Umbilical cord (tissue), 2 donors: ENCODE data around the gene LRIT2. TPM values are rescaled to one million over a fixed set of nuclear protein-coding genes. Genes with fewer than 3 reads are reported as not detected.
"Not testable (repeated sequence)": the region's sequence is repeated elsewhere in the genome, so short reads cannot be mapped to it uniquely, and the experiment has no call there.

Experiments used
- DNase-seq: peaks from one replicate; pipeline ENCODE4 v3.0.0-alpha.2; 2015; ENCODE audit warnings: low spot score
- total RNA-seq: library from RNA; depleted of rRNA; stranded (reverse); fragments of >200 nt; gene quantifications from one replicate; pipeline ENCODE4 v1.2.3, GENCODE V29; 2014; ENCODE audit warnings: low replicate concordance; ENCODE audit not compliant: insufficient read depth

Gene LRIT2
- total RNA-seq, 1 donor from 2014 or later: 1.7 TPM

DNA sequence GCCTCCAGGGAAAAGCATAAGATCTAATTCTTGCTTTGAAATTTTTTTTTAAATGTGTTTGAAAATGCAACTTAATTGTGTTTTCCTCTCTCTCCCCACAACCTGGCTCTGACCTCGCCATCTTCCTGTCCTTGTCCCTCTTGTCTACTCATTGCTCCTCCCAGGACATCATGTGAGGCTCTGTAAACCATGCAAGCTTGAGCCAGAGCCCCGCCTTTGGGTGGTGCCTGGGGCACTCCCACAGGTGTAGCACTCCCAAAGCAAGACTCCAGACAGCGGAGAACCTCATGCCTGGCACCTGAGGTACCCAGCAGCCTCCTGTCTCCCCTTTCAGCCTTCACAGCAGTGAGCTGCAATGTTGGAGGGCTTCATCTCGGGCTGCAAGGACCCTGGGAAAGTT lies 40.8 kb downstream of the LRIT2 start:
- no peak for DNase-seq

DNA sequence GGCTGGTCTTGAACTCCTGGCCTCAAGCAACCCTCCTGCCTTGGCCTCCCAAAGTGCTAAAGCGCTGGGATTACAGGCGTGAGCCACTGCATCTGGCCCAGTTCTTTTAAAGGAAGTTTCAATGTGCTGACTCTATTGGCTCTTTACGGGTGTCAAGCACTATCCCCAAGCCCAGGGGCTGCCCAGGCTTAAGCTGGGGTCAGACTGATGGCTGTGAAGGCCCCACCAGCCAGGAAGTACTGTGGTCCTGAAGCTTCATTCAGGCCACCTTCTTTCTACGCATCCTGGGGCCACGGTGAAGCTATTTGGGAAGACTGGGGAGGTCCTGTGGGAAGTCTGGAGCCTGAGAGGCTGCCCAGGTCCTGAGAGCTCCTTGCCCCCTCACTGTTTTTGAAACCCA lies 43.7 kb downstream of the LRIT2 start:
- DNase-seq: no peak

DNA sequence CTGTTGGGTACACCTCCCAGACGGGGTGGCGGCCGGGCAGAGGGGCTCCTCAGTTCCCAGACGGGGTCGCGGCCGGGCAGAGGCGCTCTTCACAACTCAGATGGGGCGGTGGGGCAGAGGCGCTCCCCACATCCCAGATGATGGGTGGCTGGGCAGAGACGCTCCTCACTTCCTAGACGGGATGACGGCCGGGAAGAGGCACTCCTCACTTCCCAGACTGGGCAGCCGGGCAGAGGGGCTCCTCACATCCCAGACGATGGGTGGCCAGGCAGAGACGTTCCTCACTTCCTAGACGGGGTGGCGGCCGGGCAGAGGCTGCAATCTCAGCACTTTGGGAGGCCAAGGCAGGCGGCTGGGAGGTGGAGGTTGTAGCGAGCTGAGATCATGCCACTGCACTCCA lies 45.0 kb downstream of the LRIT2 start:
- DNase-seq: not testable (repeated sequence)

DNA sequence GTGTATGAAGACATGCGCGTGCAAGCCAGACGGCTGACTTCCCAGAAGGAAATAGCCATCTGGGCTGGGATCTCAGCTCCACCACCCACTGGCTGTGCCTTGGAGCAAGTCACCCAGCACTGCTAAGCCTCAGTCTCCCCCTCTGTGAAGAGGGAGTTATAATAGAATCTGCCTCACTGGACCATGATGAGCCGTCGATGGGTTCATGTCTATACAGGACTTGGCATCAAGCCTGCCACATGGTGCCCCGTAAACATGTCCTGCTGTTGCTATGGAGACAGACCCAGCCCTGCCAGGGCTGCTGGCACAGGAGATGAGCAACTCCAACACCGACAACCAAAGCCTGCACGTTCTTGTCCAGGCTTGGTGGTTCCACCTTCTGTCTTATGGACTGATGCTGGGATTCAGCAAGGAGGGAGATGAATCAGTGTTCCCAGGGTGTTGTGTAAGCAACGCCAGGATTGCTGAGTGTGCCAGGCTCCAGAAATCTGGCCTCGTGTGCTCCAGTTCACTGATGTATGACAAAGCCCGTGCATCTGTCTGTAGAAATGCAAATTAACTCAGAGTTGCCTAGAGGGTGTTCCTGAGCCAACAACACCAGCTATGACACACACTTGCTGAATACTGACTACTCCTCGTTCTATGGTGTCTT lies 46.2 kb downstream of the LRIT2 start:
- peak; percentile 20 for DNase-seq

DNA sequence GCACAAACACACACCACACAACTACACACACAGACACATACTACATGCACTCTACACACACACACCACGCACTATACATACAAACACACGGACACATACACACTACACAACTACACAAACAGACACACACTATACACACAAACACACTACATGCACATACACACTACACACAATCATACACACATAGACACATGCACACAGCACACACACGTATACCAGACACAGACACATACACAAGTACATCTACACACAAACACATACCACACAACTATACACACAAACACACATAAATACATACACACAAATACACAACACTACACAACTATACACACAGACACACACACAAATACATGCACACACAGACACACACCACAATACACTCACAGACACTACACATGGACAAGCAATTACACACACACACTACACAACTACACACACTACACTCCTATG lies 47.2 kb downstream of the LRIT2 start:
- DNase-seq: no peak

DNA sequence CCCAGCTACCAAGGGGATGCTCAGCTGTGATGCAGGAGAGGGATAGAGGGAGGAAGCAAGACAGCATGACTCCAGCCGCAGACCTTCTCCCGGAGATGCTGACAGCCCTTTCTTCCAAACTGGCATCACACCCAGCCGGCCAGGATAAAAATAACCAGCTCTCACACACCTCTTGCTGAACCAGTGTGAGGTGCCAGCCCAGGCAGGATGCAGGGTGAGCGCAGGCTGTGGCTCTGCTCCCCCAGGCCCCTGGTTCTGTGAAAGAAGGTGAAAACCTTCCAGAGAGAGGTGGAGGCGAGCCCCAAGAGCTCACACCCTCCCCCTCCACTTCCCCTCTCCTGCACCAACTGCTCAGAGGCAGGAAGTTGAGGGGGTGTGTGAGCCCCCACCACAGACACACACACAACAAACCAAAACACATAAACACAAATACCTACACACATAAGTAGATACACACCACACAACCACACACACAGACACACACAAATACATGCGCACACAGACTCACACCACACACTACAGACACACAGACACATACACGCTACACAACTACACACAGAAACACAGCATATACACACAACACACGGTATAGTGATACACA lies 47.7 kb downstream of the LRIT2 start:
- DNase-seq: no peak

DNA sequence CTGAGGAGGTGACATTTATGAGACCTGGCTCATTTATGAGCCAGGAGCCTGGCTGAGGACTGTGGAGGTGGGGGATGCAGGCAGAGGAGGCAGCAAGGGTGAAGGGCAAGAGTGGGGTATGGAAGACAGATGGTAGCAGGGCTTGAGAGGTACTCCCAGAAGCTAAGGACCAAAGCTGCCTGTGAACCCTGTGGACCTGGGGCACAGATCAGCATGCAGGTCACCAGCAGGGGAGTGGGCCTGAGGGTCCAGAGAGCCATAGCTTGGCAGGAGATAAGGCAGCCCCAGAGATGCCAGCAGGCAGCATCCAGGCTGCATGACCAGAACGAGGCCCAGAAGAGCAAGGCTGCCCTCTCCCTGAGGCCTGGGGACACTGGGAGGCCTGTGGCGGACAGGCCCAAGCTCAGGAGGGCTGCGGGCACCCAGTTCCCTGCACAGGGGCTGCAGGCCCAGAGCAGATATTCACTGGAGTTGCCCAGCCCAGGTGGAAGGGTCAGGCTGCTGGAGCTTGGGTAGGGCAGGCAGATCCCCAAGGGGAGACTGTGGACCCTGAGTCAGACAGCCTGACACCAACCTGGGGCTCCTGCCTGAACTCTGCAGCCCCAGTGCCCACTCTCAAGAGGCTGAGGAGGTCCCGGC lies 48.4 kb downstream of the LRIT2 start:
- no peak for DNase-seq

DNA sequence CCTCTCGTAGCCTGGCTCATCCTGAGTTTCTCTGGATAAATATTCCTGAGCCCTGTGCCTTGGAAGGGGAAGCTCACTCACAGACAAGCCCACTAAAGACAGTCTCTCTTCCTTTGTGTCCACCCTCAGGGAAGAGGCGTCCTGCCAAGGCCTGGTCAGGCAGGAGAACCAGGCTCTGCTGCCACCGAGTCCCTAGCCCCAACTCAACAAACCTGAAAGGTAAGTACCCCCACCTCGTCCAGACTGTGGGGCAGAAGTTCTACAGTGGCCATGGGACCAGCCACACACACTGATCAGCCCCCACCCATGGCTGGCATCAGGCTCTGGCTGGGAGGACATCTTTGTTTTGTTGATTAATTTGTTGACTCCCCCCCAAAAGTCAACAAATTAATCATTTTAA lies 49.0 kb downstream of the LRIT2 start:
- no peak for DNase-seq

DNA sequence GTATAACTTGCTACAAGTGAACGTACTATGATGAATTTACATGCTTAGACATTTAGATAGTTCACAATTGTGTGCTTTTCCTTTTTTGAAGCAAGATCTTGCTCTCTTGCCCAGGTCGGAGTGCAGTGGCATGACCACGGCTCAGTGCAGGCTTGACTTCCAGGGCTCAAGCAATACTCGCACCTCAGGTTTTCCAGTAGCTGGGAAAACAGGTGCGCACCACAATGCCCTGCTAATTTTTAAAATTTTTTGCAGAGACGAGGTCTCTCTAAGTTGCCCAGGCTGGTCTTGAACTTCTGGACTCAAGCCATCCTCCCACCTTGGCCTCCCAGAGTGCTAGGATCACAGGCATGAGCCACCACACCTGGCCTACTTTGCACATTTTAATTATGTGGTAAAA lies 49.9 kb downstream of the LRIT2 start:
- DNase-seq: no peak

DNA sequence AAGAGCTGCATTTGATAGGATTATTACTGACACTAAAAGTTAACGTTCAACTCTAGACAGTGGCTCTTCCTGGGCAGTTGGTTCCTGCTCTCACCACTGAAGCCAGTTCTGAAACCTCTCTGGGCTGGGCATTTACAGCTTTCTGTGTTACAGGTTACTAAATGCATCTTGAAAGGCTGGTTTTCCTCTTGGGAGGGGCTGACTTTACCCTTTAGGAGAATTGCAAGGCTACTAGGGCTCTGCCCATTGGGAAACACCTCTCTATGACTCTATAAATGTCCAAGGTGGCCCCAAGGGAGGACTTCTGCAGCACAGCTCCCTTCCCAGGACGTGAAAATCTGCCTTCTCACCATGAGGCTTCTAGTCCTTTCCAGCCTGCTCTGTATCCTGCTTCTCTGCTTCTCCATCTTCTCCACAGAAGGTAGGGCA lies 51.8 kb downstream of the LRIT2 start, which contains the start of gene GPR15LG:
Gene GPR15LG, plus strand, starts transcription at position 301 of the 429 bp plus-strand sequence. Its CDS starts 51 bp downstream, at position 352.
- no peak for DNase-seq

DNA sequence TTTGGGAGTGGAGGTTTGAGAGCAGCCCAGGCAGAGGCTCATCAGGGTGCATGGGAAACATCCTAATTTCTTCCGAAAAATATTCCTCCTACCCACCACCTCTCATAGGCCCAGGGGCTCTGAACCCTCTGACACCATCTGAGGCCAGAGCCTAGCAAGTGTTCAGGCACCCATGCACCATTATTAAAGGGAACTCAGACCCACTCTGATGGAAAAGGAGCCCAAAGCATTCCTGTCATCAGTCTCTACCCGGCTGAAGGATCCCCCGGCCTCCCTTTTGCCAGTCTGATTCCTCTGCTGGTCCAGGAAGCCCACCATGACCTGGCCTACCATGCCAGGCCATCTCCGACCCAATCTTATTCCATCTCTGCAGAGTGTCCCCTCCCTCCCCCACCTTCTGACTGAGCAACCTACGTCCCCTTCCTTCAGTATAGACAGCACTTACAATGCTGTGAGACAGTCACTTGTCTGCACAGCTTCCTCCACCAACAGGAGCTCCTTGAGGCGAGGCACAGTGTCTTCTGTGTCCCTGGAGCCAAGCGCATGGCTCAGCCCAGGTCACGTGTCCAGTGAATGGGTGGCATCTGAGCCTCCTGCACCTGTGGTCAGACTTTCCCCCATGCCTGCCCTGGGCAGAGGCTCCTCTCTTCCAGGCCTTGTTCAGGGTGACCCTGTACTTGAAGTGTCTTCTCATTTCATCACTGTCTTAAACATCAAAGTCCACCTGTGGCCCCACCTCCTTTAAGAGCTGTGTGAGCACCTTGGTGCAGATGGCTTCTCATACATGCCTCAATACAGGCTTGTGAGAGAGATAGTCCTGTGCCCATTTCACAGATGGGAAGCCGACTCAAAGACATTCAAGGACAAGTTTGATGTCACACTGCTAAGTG lies 52.6 kb downstream of the LRIT2 start:
- no peak for DNase-seq

DNA sequence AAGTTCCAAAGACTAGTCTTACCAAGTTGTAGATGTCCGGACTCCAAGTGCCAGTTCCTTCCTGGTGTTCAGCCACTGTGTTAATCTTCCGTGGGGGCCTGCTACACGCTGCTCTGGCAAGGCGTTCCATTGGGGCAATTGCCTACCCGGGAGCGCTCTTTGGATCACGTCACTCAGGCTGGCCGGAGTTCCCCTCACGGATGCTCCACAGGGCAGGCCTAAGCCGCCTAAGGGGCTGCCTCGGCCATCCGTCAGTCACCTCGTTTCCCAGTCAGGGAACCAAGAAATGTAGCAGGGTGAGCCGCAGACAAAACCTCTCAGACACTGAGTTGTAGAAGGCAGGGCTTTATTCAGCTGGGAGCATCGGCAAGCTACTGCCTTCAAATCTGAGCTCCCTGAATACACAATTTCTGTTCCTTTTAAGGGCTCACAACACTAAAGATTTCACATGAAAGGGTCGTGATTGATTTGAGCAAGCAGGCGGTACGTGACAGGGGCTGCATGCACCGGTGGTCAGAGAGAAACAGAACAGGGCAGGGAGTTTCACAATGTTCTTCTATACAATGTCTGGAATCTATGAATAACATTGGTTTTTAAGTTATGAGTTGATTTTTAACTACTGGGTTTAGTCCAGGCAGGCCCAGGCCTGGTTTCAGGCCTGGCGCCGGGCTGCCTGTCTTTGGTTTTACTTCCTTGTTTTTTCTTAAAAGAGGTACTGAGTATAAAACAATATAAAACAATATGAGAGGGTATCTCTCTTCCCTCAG lies 53.5 kb downstream of the LRIT2 start:
- peak; percentile 15 for DNase-seq

DNA sequence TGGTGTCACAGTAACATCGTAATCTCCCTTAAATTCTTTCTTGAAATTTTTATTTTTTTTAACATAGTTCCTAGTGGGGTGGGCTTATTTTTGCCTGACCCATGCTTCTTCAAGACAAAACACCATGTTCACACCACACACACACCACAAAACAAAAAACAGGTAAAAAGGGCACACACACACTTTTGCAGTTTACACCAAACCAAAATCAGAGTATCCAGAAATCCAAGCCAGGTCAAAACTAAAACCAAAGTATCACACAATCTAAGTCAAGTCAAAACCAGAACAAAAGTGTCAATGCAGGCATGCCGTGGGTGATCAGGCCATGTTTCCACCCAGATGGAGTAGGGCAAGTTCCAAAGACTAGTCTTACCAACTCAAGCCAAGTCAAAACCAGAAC lies 54.1 kb downstream of the LRIT2 start:
- DNase-seq: not testable (repeated sequence)

Other genes starting within 250 kb of the LRIT2 start
- 118 TPM for gene GHITM, start 86.0 kb downstream of the LRIT2 start, total RNA-seq
- 5.1 TPM for gene GPR15LG, start 51.7 kb downstream of the LRIT2 start, total RNA-seq
- gene CDHR1, start 31.0 kb downstream of the LRIT2 start, total RNA-seq: 1.2 TPM
- 3.6 TPM for gene LRIT1, start 16.0 kb upstream of the LRIT2 start, total RNA-seq
- gene RGR, start 19.5 kb upstream of the LRIT2 start, total RNA-seq: 2.2 TPM
- gene CCSER2, start 103.0 kb upstream of the LRIT2 start, total RNA-seq: 27.2 TPM